ENCODE measurements around the gene ZNF749. TPM values are rescaled to one million over a fixed set of nuclear protein-coding genes. Genes with fewer than 3 reads are reported as not detected.

Gene ZNF749
- total RNA-seq, 2 donors from 2014 or later: 25.0 to 28.5 TPM

- peak; percentile 45 for TF ChIP-seq CTCF (conservative IDR thresholded peaks at IDR 0.05)
- H3K4me1 ChIP-seq (ENCODE audit: control insufficient read depth, insufficient read depth, low read length): no peaks in the 10 kb centered on the region
- peaks cover 7% of the 10 kb centered on the region for H3K27me3 ChIP-seq (ENCODE audit: control insufficient read depth, insufficient read depth, low read length, poor library complexity, severe bottlenecking)
- peaks cover 12% of the 10 kb centered on the region for H3K4me1 Mint-ChIP-seq
- H3K9ac ChIP-seq (ENCODE audit: extremely low read depth, low read length, poor library complexity, severe bottlenecking): peak within 1 kb of the TSS; percentile 95
- H3K27me3 Mint-ChIP-seq (ENCODE audit: insufficient read depth): peaks cover 19% of the 10 kb centered on the region
- DNase-seq: peak; percentile 99
- peaks cover 4% of the 10 kb centered on the region for H3K9me3 Mint-ChIP-seq
- peaks cover 4% of the 10 kb centered on the region for H3K36me3 ChIP-seq (ENCODE audit: control insufficient read depth, insufficient read depth, low read length)
- WGBS, 2 experiments (ENCODE audit: insufficient coverage in 1 of 2, insufficient read length in 1 of 2): 1 to 5% methylated on average over 8 to 50 of the region's 50 CpGs
- peak within 1 kb of the TSS; percentile 82 for H3K4me3 Mint-ChIP-seq
- H3K27ac Mint-ChIP-seq: peak within 1 kb of the TSS; percentile 94
- peak within 1 kb of the TSS; percentile 98 for H3K4me3 ChIP-seq (ENCODE audit: low read length)
- H3K36me3 Mint-ChIP-seq (ENCODE audit: low read depth): peaks cover 21% of the 10 kb centered on the region
- H3K27ac ChIP-seq (ENCODE audit: low read depth, low read length): peak within 1 kb of the TSS; percentile 98
- H3K9me3 ChIP-seq (ENCODE audit: control insufficient read depth, low read length): no peaks in the 10 kb centered on the region
Observed at GRCh38 chr19:57389730-57390598, 45.2 kb upstream of the ZNF749 start, which contains the start of gene ZNF548. Gene ZNF548 (plus strand): TSS chr19:57389854. CDS start chr19:57390100, 246 bp downstream.

DNA sequence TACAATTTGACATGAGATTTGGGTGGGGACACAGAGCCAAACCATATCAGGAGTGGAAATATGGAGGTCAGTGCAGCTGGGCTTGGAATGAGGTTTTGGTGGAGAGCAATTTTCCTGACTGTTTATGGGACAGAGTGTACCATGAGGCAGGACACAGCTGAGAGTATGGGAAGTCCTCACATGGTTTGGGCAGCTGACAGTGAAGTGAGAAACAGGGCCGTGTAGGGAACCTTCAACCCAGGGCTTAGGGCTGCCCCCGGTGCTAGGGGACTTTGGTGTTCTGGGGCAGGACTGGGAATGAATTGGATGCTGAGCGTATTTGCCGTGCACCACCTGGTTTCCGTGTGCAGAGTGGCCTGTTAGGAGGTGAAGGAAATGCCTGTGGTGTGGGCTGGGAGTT is 39.4 kb upstream of the ZNF749 start:
- H3K4me3 ChIP-seq (ENCODE audit: low read length): no peak overlapping the region
- Mint-ChIP-seq H3K9me3 (peaks cover 41% of the 10 kb centered on the region), H3K27me3 (ENCODE audit: insufficient read depth) (no peaks in the 10 kb centered on the region), H3K4me3 (no peak overlapping the region), H3K4me1 (peaks cover 4% of the 10 kb centered on the region), H3K27ac (no peak overlapping the region), H3K36me3 (ENCODE audit: low read depth) (peaks cover 75% of the 10 kb centered on the region)
- H3K9ac ChIP-seq (ENCODE audit: extremely low read depth, low read length, poor library complexity, severe bottlenecking): no peak overlapping the region
- TF ChIP-seq CTCF (conservative IDR thresholded peaks at IDR 0.05): no peak
- no peaks in the 10 kb centered on the region for H3K9me3 ChIP-seq (ENCODE audit: control insufficient read depth, low read length)
- peaks cover 37% of the 10 kb centered on the region for H3K36me3 ChIP-seq (ENCODE audit: control insufficient read depth, insufficient read depth, low read length)
- DNase-seq: no peak
- no peaks in the 10 kb centered on the region for H3K27me3 ChIP-seq (ENCODE audit: control insufficient read depth, insufficient read depth, low read length, poor library complexity, severe bottlenecking)
- no peaks in the 10 kb centered on the region for H3K4me1 ChIP-seq (ENCODE audit: control insufficient read depth, insufficient read depth, low read length)
- H3K27ac ChIP-seq (ENCODE audit: low read depth, low read length): no peak overlapping the region
- 98% methylated on average over 5 of the region's 5 CpGs; no CpG with 5 or more reads in 1 of the 2 experiments for WGBS, 2 experiments (ENCODE audit: insufficient coverage in 1 of 2, insufficient read length in 1 of 2)

DNA sequence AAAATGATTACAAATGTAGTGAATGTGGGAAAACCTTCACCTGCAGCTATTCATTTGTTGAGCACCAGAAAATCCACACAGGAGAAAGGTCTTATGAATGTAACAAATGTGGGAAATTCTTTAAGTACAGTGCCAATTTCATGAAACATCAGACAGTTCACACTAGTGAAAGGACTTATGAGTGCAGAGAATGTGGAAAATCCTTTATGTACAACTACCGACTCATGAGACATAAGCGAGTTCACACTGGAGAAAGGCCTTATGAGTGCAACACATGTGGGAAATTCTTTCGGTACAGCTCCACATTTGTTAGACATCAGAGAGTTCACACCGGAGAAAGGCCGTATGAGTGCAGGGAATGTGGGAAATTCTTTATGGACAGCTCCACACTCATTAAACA is 36.3 kb upstream of the ZNF749 start:
- peaks cover 11% of the 10 kb centered on the region for H3K9me3 ChIP-seq (ENCODE audit: control insufficient read depth, low read length)
- H3K4me1 ChIP-seq (ENCODE audit: control insufficient read depth, insufficient read depth, low read length): no peaks in the 10 kb centered on the region
- Mint-ChIP-seq H3K4me3 (no peak overlapping the region), H3K36me3 (ENCODE audit: low read depth) (peaks cover 65% of the 10 kb centered on the region), H3K27me3 (ENCODE audit: insufficient read depth) (no peaks in the 10 kb centered on the region), H3K9me3 (peaks cover 63% of the 10 kb centered on the region), H3K27ac (no peak overlapping the region), H3K4me1 (no peaks in the 10 kb centered on the region)
- H3K4me3 ChIP-seq (ENCODE audit: low read length): no peak overlapping the region
- no peak for TF ChIP-seq CTCF (conservative IDR thresholded peaks at IDR 0.05)
- 93 to 96% methylated on average over 5 of the region's 5 CpGs for WGBS, 2 experiments (ENCODE audit: insufficient coverage in 1 of 2, insufficient read length in 1 of 2)
- H3K27me3 ChIP-seq (ENCODE audit: control insufficient read depth, insufficient read depth, low read length, poor library complexity, severe bottlenecking): no peaks in the 10 kb centered on the region
- H3K36me3 ChIP-seq (ENCODE audit: control insufficient read depth, insufficient read depth, low read length): peaks cover 37% of the 10 kb centered on the region
- no peak for DNase-seq
- no peak overlapping the region for H3K27ac ChIP-seq (ENCODE audit: low read depth, low read length)
- H3K9ac ChIP-seq (ENCODE audit: extremely low read depth, low read length, poor library complexity, severe bottlenecking): no peak overlapping the region
